Mesothelial cell of epicardium (in vitro differentiated cells): Measurements from ENCODE around the gene KIRREL1. TPM values are rescaled to one million over a fixed set of nuclear protein-coding genes. Genes with fewer than 3 reads are reported as not detected.

Experiments
- DNase-seq, 2 experiments: peaks; one replicate each; pipeline ENCODE4 v3.0.0; 2021; ENCODE audit warnings: low spot score in 2 of 2; ENCODE audit not compliant: unreplicated experiment in 2 of 2
- H3K27ac Mint-ChIP-seq: 2 replicates; pipeline ENCODE4 v1.8.0; 2021; ENCODE audit warnings: mixed read lengths
- H3K27me3 Mint-ChIP-seq: 2 replicates; pipeline ENCODE4 v1.8.0; 2021; ENCODE audit warnings: low read depth, mixed read lengths
- H3K36me3 Mint-ChIP-seq: 2 replicates; pipeline ENCODE4 v1.8.0; 2021; ENCODE audit warnings: mixed read lengths
- H3K4me1 Mint-ChIP-seq: 2 replicates; pipeline ENCODE4 v1.8.0; 2021; ENCODE audit warnings: mixed read lengths
- H3K4me3 Mint-ChIP-seq: 2 replicates; pipeline ENCODE4 v1.8.0; 2021; ENCODE audit warnings: mild to moderate bottlenecking, moderate library complexity, mixed read lengths
- H3K9me3 Mint-ChIP-seq: 2 replicates; pipeline ENCODE4 v1.8.0; 2021; ENCODE audit warnings: mixed read lengths
- CTCF ChIP-seq: fragments of 200-600 bp; sonication (generic); IDR thresholded peaks from one replicate; pipeline ENCODE4 v1.5.0; 2021; ENCODE audit warnings: antibody characterized with exemption; ENCODE audit not compliant: unreplicated experiment
- total RNA-seq: library from RNA; stranded (reverse); gene quantifications from 3 replicates; pipeline ENCODE4 v1.2.1, GENCODE V29; 2021

The KIRREL1 gene
- total RNA-seq, result 178 to 189 TPM (median 180 TPM) in 3 replicates

GRCh38 chr1:157993147-157993917 lies at the start of gene KIRREL1:
Gene KIRREL1, plus strand, starts transcription at chr1:157993645. Its CDS starts 32 bp downstream, at chr1:157993677.
- peaks cover 2% of the 10 kb centered on the region for H3K27me3 Mint-ChIP-seq
- peaks cover 55% of the 10 kb centered on the region for H3K4me1 Mint-ChIP-seq
- peaks cover 3% of the 10 kb centered on the region for H3K36me3 Mint-ChIP-seq
- no peak for DNase-seq
- no peaks in the 10 kb centered on the region for H3K9me3 Mint-ChIP-seq
- peak within 1 kb of the TSS; percentile 77 for H3K4me3 Mint-ChIP-seq
- no peak for TF ChIP-seq CTCF
- H3K27ac Mint-ChIP-seq, result peak within 1 kb of the TSS; percentile 94

GRCh38 chr1:157944663-157945280 lies 48.7 kb upstream of the KIRREL1 start:
- peaks cover 55% of the 10 kb centered on the region for H3K27me3 Mint-ChIP-seq
- H3K36me3 Mint-ChIP-seq, result no peaks in the 10 kb centered on the region
- no peak overlapping the region for H3K4me3 Mint-ChIP-seq
- no peaks in the 10 kb centered on the region for H3K9me3 Mint-ChIP-seq
- H3K4me1 Mint-ChIP-seq, result no peaks in the 10 kb centered on the region
- DNase-seq, result no peak
- no peak overlapping the region for H3K27ac Mint-ChIP-seq
- no peak for TF ChIP-seq CTCF

DNA sequence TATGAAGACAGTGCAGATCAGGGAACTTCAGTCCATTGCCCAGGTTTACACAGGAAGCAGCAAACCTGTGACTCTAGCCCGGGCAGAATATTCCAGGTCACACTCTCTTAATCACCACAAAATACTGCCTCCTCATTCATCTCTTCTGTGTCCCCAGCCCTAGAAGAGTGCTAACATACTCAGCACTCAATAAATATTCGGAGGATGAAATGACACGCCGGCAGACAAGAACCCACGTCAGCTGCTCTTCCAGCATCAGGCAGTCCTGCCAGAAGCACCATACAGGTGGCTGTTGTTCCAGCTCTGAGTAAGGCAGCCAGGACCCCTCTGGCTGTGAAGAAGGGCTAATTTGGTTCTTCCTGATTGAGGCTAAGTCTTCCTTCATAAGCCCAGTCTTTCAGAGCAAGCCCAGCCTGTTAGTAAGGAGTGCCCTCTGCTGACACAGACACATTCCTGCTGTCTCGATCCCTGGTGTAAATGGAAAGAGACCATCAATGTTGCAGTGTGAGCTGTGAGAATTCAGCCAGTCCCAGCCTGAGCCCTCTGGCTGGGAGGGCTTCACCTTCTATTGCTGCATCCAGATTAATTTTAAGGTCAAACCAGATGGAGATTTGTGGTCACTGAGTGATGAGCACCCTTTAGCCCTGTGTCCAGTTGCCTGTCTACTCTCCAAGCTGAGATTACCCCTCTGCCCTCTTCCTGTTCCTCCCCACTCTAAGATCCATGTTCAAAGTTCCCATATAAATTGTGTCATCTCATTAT lies 45.0 kb upstream of the KIRREL1 start:
- Mint-ChIP-seq H3K27ac (no peak overlapping the region), H3K4me3 (no peak overlapping the region), H3K36me3 (no peaks in the 10 kb centered on the region), H3K27me3 (peaks cover 68% of the 10 kb centered on the region), H3K4me1 (no peaks in the 10 kb centered on the region), H3K9me3 (no peaks in the 10 kb centered on the region)
- no peak for TF ChIP-seq CTCF
- no peak for DNase-seq

- TF ChIP-seq CTCF, result no peak
- H3K4me1 Mint-ChIP-seq, result no peaks in the 10 kb centered on the region
- no peak overlapping the region for H3K27ac Mint-ChIP-seq
- H3K36me3 Mint-ChIP-seq, result no peaks in the 10 kb centered on the region
- peaks cover 65% of the 10 kb centered on the region for H3K27me3 Mint-ChIP-seq
- no peaks in the 10 kb centered on the region for H3K9me3 Mint-ChIP-seq
- H3K4me3 Mint-ChIP-seq, result no peak overlapping the region
- no peak for DNase-seq
These were observed 44.4 kb upstream of the KIRREL1 start for GRCh38 chr1:157949074-157949354.

DNA sequence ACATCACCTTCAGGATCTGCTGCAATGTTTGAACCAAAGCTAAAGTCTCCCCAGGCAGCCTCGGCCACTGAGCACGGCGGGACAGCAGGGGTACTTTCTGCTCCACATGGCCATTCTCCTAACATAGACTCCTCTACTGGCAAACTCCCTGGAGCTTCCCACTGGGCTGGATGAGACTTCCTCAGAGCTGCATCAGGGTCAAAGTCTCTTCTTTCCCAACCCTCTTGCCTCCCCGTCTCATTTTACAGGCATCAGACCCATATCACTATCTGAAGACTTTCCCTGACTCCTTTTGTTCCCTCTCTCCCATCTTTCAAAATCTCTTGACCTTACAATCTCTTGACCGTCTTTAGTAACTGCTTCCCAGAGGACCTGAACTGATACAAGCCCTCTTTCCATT lies 42.2 kb upstream of the KIRREL1 start:
- Mint-ChIP-seq H3K9me3 (no peaks in the 10 kb centered on the region), H3K36me3 (no peaks in the 10 kb centered on the region), H3K4me1 (no peaks in the 10 kb centered on the region), H3K27me3 (peaks cover 61% of the 10 kb centered on the region), H3K4me3 (no peak overlapping the region), H3K27ac (no peak overlapping the region)
- no peak for TF ChIP-seq CTCF
- no peak for DNase-seq
